Right ventricle myocardium inferior (tissue), 1 donor: ENCODE measurements around the gene DHTKD1. TPM values are rescaled to one million over a fixed set of nuclear protein-coding genes. Genes with fewer than 3 reads are reported as not detected.

Source experiments
- microRNA-seq: library from miRNA; unstranded; fragments of <30 nt; microRNA quantifications from one replicate; pipeline ENCODE4 v1.2.0, GENCODE V29; 2020
- total RNA-seq: library from RNA; stranded (reverse); fragmentation: NEBNext Ultra II Directional; extraction: Animal tissue kit (Norgen Biotek cat#: 25700); gene quantifications from one replicate; pipeline ENCODE4 v1.2.1, GENCODE V29; 2021
- donor health status: DM: no; HTN: yes; CAD: no; lungs with severe emphysema.

The DHTKD1 gene
- total RNA-seq, 1 donor from 2014 or later: 22.9 TPM

Small RNA genes lying within 50 kb of the gene (microRNA-seq; reads per million reads assigned to microRNA genes)
- gene MIR548AK: not detected

Other genes with a start within 250 kb of the DHTKD1 start
- gene PROSER2, start 245.6 kb upstream of the DHTKD1 start, total RNA-seq: 1.2 TPM
- gene UPF2, start 26.1 kb upstream of the DHTKD1 start, total RNA-seq: 20.7 TPM
- gene SEC61A2, start 60.7 kb downstream of the DHTKD1 start, total RNA-seq: 10.2 TPM
- gene NUDT5, start 126.9 kb downstream of the DHTKD1 start, total RNA-seq: 10.1 TPM
- gene CDC123, start 127.2 kb downstream of the DHTKD1 start, total RNA-seq: 48.6 TPM